ENCODE data around the gene LAMP1. TPM values are rescaled to one million over a fixed set of nuclear protein-coding genes. Genes with fewer than 3 reads are reported as not detected.

Gene LAMP1
- total RNA-seq, 1 experiment from 2014 or later, result 110 TPM

GRCh38 chr13:113337976-113338375 is 40.9 kb downstream of the LAMP1 start:
- no peak for DNase-seq
- Histone ChIP-seq H4K20me1 (ENCODE audit: low read length) (no peaks in the 10 kb centered on the region), H3K9ac (ENCODE audit: low read length) (no peak overlapping the region), H3K4me2 (ENCODE audit: low read length) (no peak overlapping the region), H3K79me2 (ENCODE audit: low read length) (no peaks in the 10 kb centered on the region), H3F3A (ENCODE audit: low read length, unreplicated experiment) (no peaks in the 10 kb centered on the region), H3K9me3 (ENCODE audit: low read length) (no peaks in the 10 kb centered on the region), H3K4me3 (ENCODE audit: low read length) (no peak overlapping the region), H3K9me2 (replicated peaks; ENCODE audit: low read length) (no peaks in the 10 kb centered on the region), H3K4me1 (ENCODE audit: insufficient read depth, low read length) (no peaks in the 10 kb centered on the region), H3K36me3 (ENCODE audit: low read depth, low read length) (no peaks in the 10 kb centered on the region), H3K27me3 (ENCODE audit: low read length) (no peaks in the 10 kb centered on the region), H2AFZ (ENCODE audit: low read length) (no peak overlapping the region), H3K27ac (ENCODE audit: low read length) (no peak overlapping the region)
- POLR2A ChIA-PET (ENCODE audit: unreplicated experiment), result no interaction called here
- no TSS peak for BruUV-seq (replicated peaks)
- intact Hi-C loops (cut with micrococcal nuclease), result no loop called here
- TF ChIP-seq EZH2phosphoT487 (IDR thresholded peaks at IDR 0.05; ENCODE audit: borderline replicate concordance, low read length), result no peak
- no peak for TF ChIP-seq EZH2 (IDR thresholded peaks at IDR 0.05; ENCODE audit: low read length, unreplicated experiment)
- TF ChIP-seq CTCF (conservative IDR thresholded peaks at IDR 0.05; ENCODE audit: low read depth, low read length), result no peak
- no peak for ATAC-seq
- CTCF ChIA-PET, result no interaction called here

GRCh38 chr13:113338451-113338850 is 41.4 kb downstream of the LAMP1 start:
- H3K4me3 ChIP-seq (ENCODE audit: low read length), result no peak overlapping the region
- no peaks in the 10 kb centered on the region for H3K9me3 ChIP-seq (ENCODE audit: low read length)
- no peaks in the 10 kb centered on the region for H3F3A ChIP-seq (ENCODE audit: low read length, unreplicated experiment)
- ChIA-PET CTCF (no interaction called here), POLR2A (ENCODE audit: unreplicated experiment) (interaction anchor here (0.7 kb wide), 1 partner anchor 50 kb away, joined by 6 read pairs; no protein-coding TSS in a partner anchor)
- no peak overlapping the region for H2AFZ ChIP-seq (ENCODE audit: low read length)
- BruUV-seq (replicated peaks), result no TSS peak
- no peaks in the 10 kb centered on the region for H4K20me1 ChIP-seq (ENCODE audit: low read length)
- DNase-seq, result no peak
- no peaks in the 10 kb centered on the region for H3K79me2 ChIP-seq (ENCODE audit: low read length)
- no peak overlapping the region for H3K9ac ChIP-seq (ENCODE audit: low read length)
- no peak overlapping the region for H3K27ac ChIP-seq (ENCODE audit: low read length)
- intact Hi-C loops (cut with micrococcal nuclease), result no loop called here
- TF ChIP-seq CTCF (conservative IDR thresholded peaks at IDR 0.05; ENCODE audit: low read depth, low read length) (no peak), EZH2phosphoT487 (IDR thresholded peaks at IDR 0.05; ENCODE audit: borderline replicate concordance, low read length) (no peak), EZH2 (IDR thresholded peaks at IDR 0.05; ENCODE audit: low read length, unreplicated experiment) (no peak)
- ATAC-seq, result no peak
- H3K36me3 ChIP-seq (ENCODE audit: low read depth, low read length), result no peaks in the 10 kb centered on the region
- H3K4me2 ChIP-seq (ENCODE audit: low read length), result no peak overlapping the region
- H3K27me3 ChIP-seq (ENCODE audit: low read length), result no peaks in the 10 kb centered on the region
- H3K4me1 ChIP-seq (ENCODE audit: insufficient read depth, low read length), result no peaks in the 10 kb centered on the region
- no peaks in the 10 kb centered on the region for H3K9me2 ChIP-seq (replicated peaks; ENCODE audit: low read length)

- Histone ChIP-seq H3K79me2 (ENCODE audit: low read length) (no peaks in the 10 kb centered on the region), H4K20me1 (ENCODE audit: low read length) (no peaks in the 10 kb centered on the region), H3K4me1 (ENCODE audit: insufficient read depth, low read length) (no peaks in the 10 kb centered on the region), H2AFZ (ENCODE audit: low read length) (no peak overlapping the region), H3F3A (ENCODE audit: low read length, unreplicated experiment) (no peaks in the 10 kb centered on the region), H3K4me3 (ENCODE audit: low read length) (no peak overlapping the region), H3K9me2 (replicated peaks; ENCODE audit: low read length) (no peaks in the 10 kb centered on the region), H3K27me3 (ENCODE audit: low read length) (no peaks in the 10 kb centered on the region), H3K9ac (ENCODE audit: low read length) (no peak overlapping the region), H3K4me2 (ENCODE audit: low read length) (no peak overlapping the region), H3K27ac (ENCODE audit: low read length) (no peak overlapping the region), H3K9me3 (ENCODE audit: low read length) (no peaks in the 10 kb centered on the region), H3K36me3 (ENCODE audit: low read depth, low read length) (no peaks in the 10 kb centered on the region; the same call in 1 of the 2 replicates)
- POLR2A ChIA-PET (ENCODE audit: unreplicated experiment), result interaction anchor here (0.6 kb wide), 1 partner anchor 13 kb away, joined by 3 read pairs; no protein-coding TSS in a partner anchor
- BruUV-seq (replicated peaks), result no TSS peak
- TF ChIP-seq CTCF (conservative IDR thresholded peaks at IDR 0.05; ENCODE audit: low read depth, low read length) (no peak), EZH2phosphoT487 (IDR thresholded peaks at IDR 0.05; ENCODE audit: borderline replicate concordance, low read length) (no peak), EZH2 (IDR thresholded peaks at IDR 0.05; ENCODE audit: low read length, unreplicated experiment) (no peak)
- ATAC-seq, result no peak
- DNase-seq, result no peak
- CTCF ChIA-PET, result no interaction called here
- intact Hi-C loops (cut with micrococcal nuclease), result no loop called here
Measured at GRCh38 chr13:113342820-113343691, 46.0 kb downstream of the LAMP1 start.

Data from PC-3 (cell line).